ENCODE data around the gene ACTN1. TPM values are rescaled to one million over a fixed set of nuclear protein-coding genes. Genes with fewer than 3 reads are reported as not detected.

ACTN1 gene
- total and polyA plus RNA-seq, 2 experiments from 2014 or later = 88.0 to 163 TPM

GRCh38 chr14:68981539-68981976 is 2.5 kb upstream of the ACTN1 start:
- no peaks in the 10 kb centered on the region for H3K36me3 ChIP-seq (replicated peaks; ENCODE audit: insufficient read depth, low read depth)
- H3K9me2 ChIP-seq (replicated peaks; ENCODE audit: insufficient read depth) = no peaks in the 10 kb centered on the region
- H3K27ac ChIP-seq = no peak overlapping the region
- no peak overlapping the region for H2AFZ ChIP-seq
- peaks cover 20% of the 10 kb centered on the region for H3K79me2 ChIP-seq
- TF ChIP-seq EZH2phosphoT487 (IDR thresholded peaks at IDR 0.05; ENCODE audit: low read depth, severe bottlenecking, unreplicated experiment) (no peak), EZH2 (IDR thresholded peaks at IDR 0.05; ENCODE audit: borderline replicate concordance) (no peak)
- TF ChIP-seq, protein P1, sequence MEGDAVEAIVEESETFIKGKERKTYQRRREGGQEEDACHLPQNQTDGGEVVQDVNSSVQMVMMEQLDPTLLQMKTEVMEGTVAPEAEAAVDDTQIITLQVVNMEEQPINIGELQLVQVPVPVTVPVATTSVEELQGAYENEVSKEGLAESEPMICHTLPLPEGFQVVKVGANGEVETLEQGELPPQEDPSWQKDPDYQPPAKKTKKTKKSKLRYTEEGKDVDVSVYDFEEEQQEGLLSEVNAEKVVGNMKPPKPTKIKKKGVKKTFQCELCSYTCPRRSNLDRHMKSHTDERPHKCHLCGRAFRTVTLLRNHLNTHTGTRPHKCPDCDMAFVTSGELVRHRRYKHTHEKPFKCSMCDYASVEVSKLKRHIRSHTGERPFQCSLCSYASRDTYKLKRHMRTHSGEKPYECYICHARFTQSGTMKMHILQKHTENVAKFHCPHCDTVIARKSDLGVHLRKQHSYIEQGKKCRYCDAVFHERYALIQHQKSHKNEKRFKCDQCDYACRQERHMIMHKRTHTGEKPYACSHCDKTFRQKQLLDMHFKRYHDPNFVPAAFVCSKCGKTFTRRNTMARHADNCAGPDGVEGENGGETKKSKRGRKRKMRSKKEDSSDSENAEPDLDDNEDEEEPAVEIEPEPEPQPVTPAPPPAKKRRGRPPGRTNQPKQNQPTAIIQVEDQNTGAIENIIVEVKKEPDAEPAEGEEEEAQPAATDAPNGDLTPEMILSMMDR (IDR thresholded peaks at IDR 0.05; ENCODE audit: poor library complexity) = no peak
- DNase-seq (ENCODE audit: low spot score) = no peak
- no peaks in the 10 kb centered on the region for H3K27me3 ChIP-seq
- no peaks in the 10 kb centered on the region for H4K20me1 ChIP-seq (ENCODE audit: insufficient read depth, poor library complexity, severe bottlenecking)
- H3K4me2 ChIP-seq = no peak overlapping the region
- WGBS (ENCODE audit: low lambda C conversion rate, missing lambda C conversion rate) = 39% methylated on average over 7 of the region's 7 CpGs
- H3K4me3 ChIP-seq = no peak overlapping the region
- no peaks in the 10 kb centered on the region for H3K9me3 ChIP-seq (ENCODE audit: low read depth)
- peaks cover 16% of the 10 kb centered on the region for H3K4me1 ChIP-seq (ENCODE audit: insufficient read depth)

GRCh38 chr14:68981139-68981538 is 2.0 kb upstream of the ACTN1 start:
- Histone ChIP-seq H2AFZ (no peak overlapping the region), H3K4me3 (no peak overlapping the region), H3K27ac (no peak overlapping the region), H3K4me2 (no peak overlapping the region), H3K27me3 (no peaks in the 10 kb centered on the region), H4K20me1 (ENCODE audit: insufficient read depth, poor library complexity, severe bottlenecking) (no peaks in the 10 kb centered on the region), H3K9me3 (ENCODE audit: low read depth) (no peaks in the 10 kb centered on the region), H3K4me1 (ENCODE audit: insufficient read depth) (peaks cover 20% of the 10 kb centered on the region), H3K9me2 (replicated peaks; ENCODE audit: insufficient read depth) (no peaks in the 10 kb centered on the region), H3K36me3 (replicated peaks; ENCODE audit: insufficient read depth, low read depth) (no peaks in the 10 kb centered on the region), H3K79me2 (peaks cover 24% of the 10 kb centered on the region)
- no peak for DNase-seq (ENCODE audit: low spot score)
- WGBS (ENCODE audit: low lambda C conversion rate, missing lambda C conversion rate) = 71% methylated on average over 4 of the region's 4 CpGs
- TF ChIP-seq EZH2 (IDR thresholded peaks at IDR 0.05; ENCODE audit: borderline replicate concordance) (no peak), EZH2phosphoT487 (IDR thresholded peaks at IDR 0.05; ENCODE audit: low read depth, severe bottlenecking, unreplicated experiment) (no peak)
- TF ChIP-seq, protein P1 (IDR thresholded peaks at IDR 0.05; ENCODE audit: poor library complexity) = no peak

DNA sequence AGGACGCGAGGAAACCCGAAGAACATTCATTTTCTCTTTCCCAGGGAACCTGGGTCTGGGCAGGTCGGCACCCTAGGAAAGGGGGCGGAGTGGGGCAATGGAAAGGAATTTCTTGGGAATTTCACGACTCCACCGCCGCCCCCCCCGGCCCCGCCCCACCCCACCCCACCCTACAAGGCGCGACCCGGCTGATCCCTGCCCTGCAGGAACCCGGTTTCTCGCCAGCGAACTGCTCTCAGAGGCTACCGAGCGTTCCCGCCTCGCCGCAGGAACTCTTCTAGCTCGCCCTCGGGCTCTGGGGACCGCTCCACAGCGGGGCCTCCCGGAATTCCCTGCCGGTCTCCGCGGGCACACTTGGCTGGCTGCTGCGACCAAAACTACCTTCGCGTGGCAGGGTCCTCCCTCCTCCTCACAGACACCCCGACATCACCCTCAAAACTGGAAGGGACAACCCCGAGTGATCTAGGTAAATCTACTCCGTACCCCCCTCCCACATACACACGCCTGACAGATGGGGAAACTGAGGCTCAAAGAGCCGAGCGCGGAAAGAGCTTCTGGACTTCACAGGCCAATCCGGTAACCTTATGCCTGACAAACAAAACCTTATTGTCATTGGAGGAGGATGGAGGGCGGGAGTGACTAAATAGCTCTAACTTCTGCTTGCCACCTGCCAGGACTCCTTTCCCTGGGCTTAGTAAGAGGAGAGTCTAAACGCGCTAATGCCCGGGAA is 785 bp upstream of the ACTN1 start:
- H2AFZ ChIP-seq = peak overlapping the region; percentile 40
- peaks cover 4% of the 10 kb centered on the region for H4K20me1 ChIP-seq (ENCODE audit: insufficient read depth, poor library complexity, severe bottlenecking)
- peaks cover 31% of the 10 kb centered on the region for H3K4me1 ChIP-seq (ENCODE audit: insufficient read depth)

More for the DNA sequence above, 785 bp upstream of the ACTN1 start:
- H3K27me3 ChIP-seq = no peaks in the 10 kb centered on the region
- 3% methylated on average over 32 of the region's 44 CpGs for WGBS (ENCODE audit: low lambda C conversion rate, missing lambda C conversion rate)
- peak; percentile 65 for DNase-seq (ENCODE audit: low spot score)
- H3K9me2 ChIP-seq (replicated peaks; ENCODE audit: insufficient read depth) = no peaks in the 10 kb centered on the region
- peak overlapping the region; percentile 77 for H3K4me3 ChIP-seq
- no peaks in the 10 kb centered on the region for H3K36me3 ChIP-seq (replicated peaks; ENCODE audit: insufficient read depth, low read depth)
- no peaks in the 10 kb centered on the region for H3K9me3 ChIP-seq (ENCODE audit: low read depth)
- H3K4me2 ChIP-seq = peak overlapping the region; percentile 89
- H3K27ac ChIP-seq = peak overlapping the region; percentile 100
- TF ChIP-seq EZH2phosphoT487 (IDR thresholded peaks at IDR 0.05; ENCODE audit: low read depth, severe bottlenecking, unreplicated experiment) = no peak
- TF ChIP-seq, protein P1 (IDR thresholded peaks at IDR 0.05; ENCODE audit: poor library complexity) = no peak
- no peak for TF ChIP-seq EZH2 (IDR thresholded peaks at IDR 0.05; ENCODE audit: borderline replicate concordance)
- peaks cover 37% of the 10 kb centered on the region for H3K79me2 ChIP-seq

Measured in hepatocyte (in vitro differentiated cells).